HEK293T (cell line): Measurements from ENCODE around the gene ARHGEF10L.

Source experiments
- CTCF ChIA-PET: fragments of 350-600 bp; formaldehyde crosslinking; extraction: SDS; loops from one replicate; lab custom pipeline; 2021; ENCODE audit warnings: antibody characterized with exemption, inconsistent platforms; lab: Yijun Ruan, JAX
- POLR2A ChIA-PET: fragments of 350-600 bp; formaldehyde crosslinking; extraction: SDS; loops from one replicate; lab custom pipeline; 2020; ENCODE audit warnings: antibody characterized with exemption, inconsistent platforms; lab: Yijun Ruan, JAX
- DNase-seq: peaks from one replicate; pipeline ENCODE4 v3.0.0; 2012; ENCODE audit warnings: mixed read lengths; ENCODE audit errors: extremely low spot score
- ARNT ChIP-seq: fragments of 450-650 bp; IDR thresholded peaks from 2 replicates; pipeline ENCODE4 v1.6.1; 2017; ENCODE audit warnings: mild to moderate bottlenecking
- BHLHE40 ChIP-seq: fragments of 450-650 bp; IDR thresholded peaks from 2 replicates; pipeline ENCODE4 v1.6.1; 2016; ENCODE audit warnings: mild to moderate bottlenecking, moderate library complexity, borderline replicate concordance
- CTBP1 ChIP-seq: fragments of 450-650 bp; IDR thresholded peaks from 2 replicates; pipeline ENCODE4 v1.6.1; 2016; ENCODE audit warnings: borderline replicate concordance
- ELF4 ChIP-seq: fragments of 450-650 bp; IDR thresholded peaks from 2 replicates; pipeline ENCODE4 v1.6.1; 2017; ENCODE audit warnings: antibody characterized with exemption
- FOXA1 ChIP-seq: fragments of 450-650 bp; IDR thresholded peaks from 2 replicates; pipeline ENCODE4 v1.6.1; 2016; ENCODE audit warnings: mild to moderate bottlenecking
- FOXK2 ChIP-seq: fragments of 450-650 bp; IDR thresholded peaks from 2 replicates; pipeline ENCODE4 v1.6.1; 2016; ENCODE audit warnings: mild to moderate bottlenecking
- FOXM1 ChIP-seq: fragments of 450-650 bp; IDR thresholded peaks from 2 replicates; pipeline ENCODE4 v1.6.1; 2017; ENCODE audit warnings: mild to moderate bottlenecking, borderline replicate concordance
- HDGF ChIP-seq: fragments of 450-650 bp; IDR thresholded peaks from 2 replicates; pipeline ENCODE4 v1.6.1; 2017; ENCODE audit warnings: antibody characterized with exemption, borderline replicate concordance
- L3MBTL2 ChIP-seq: fragments of 450-650 bp; conservative IDR thresholded peaks from 2 replicates; pipeline ENCODE4 v1.6.1; 2016; ENCODE audit warnings: mild to moderate bottlenecking
- LEF1 ChIP-seq: fragments of 450-650 bp; IDR thresholded peaks from 2 replicates; pipeline ENCODE4 v1.6.1; 2017; ENCODE audit warnings: mild to moderate bottlenecking, borderline replicate concordance
- NFRKB ChIP-seq: fragments of 450-650 bp; IDR thresholded peaks from 2 replicates; pipeline ENCODE4 v1.6.1; 2016; ENCODE audit warnings: mild to moderate bottlenecking, moderate library complexity
- SP1 ChIP-seq: fragments of 450-650 bp; IDR thresholded peaks from 2 replicates; pipeline ENCODE4 v1.6.1; 2017
- SUZ12 ChIP-seq: fragments of 450-650 bp; IDR thresholded peaks from 2 replicates; pipeline ENCODE4 v1.6.1; 2016; ENCODE audit warnings: mild to moderate bottlenecking
- TARDBP ChIP-seq: fragments of 450-650 bp; IDR thresholded peaks from 2 replicates; pipeline ENCODE4 v1.6.1; 2016
- ZNF384 ChIP-seq: fragments of 450-650 bp; IDR thresholded peaks from 2 replicates; pipeline ENCODE4 v1.6.1; 2016
- TF ChIP-seq, protein P1 (sequence below): fragments of 450-650 bp; IDR thresholded peaks from 2 replicates; pipeline ENCODE4 v1.6.1; 2016

The ARHGEF10L gene

DNA sequence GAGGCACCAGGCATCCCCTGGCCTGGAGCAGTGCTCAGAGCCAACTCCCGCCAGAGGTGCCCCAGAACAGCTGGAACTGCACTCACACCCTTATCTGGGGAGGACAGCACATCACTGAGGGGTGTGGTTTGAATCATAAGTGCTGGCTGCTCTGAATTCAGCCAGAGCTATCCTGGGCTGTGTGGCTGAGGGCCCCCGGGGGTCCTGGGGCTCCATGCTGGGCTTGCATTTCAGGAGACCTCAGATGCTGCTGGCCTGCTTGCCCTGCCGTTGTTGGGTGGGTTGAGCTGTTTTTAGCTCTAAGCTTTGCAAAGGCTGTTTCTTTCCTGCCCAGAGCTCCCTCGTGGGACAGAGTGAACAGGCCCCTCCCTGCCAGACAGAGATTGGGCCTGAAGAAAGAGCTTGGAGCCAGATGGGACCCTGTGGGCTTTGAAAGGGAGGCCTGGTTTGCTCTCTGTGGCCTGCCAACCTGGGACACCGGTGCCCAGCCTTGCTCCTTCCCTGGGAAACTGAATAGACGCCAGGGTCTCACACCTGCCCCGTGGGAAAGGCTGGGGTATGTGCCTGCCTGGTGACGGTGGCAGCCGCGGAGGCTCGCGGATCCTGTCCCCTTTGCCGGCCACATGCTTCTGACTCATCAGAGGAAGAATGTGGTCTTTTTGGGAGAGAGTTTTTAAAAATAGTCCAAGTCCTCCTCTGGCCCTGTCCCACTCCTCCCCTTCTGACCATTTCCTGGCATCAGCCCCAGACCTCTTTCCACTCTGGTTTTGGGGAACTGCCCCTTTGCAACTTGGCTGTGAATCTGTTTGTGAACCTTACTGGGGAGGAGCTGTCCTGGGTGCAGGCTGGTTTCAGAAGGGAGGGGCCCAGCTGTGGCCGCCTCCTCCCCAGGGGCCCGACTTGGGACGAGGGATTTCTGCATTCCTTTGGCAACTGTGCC, 30.0 kb downstream of the ARHGEF10L start:
- POLR2A ChIA-PET, result no interaction called here
- TF ChIP-seq SUZ12 (no peak), L3MBTL2 (no peak), NFRKB (no peak), LEF1 (no peak), HDGF (no peak)
- TF ChIP-seq, protein P1, sequence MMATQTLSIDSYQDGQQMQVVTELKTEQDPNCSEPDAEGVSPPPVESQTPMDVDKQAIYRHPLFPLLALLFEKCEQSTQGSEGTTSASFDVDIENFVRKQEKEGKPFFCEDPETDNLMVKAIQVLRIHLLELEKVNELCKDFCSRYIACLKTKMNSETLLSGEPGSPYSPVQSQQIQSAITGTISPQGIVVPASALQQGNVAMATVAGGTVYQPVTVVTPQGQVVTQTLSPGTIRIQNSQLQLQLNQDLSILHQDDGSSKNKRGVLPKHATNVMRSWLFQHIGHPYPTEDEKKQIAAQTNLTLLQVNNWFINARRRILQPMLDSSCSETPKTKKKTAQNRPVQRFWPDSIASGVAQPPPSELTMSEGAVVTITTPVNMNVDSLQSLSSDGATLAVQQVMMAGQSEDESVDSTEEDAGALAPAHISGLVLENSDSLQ, result no peak
- CTCF ChIA-PET, result no interaction called here
- no peak for DNase-seq

GRCh38 chr1:17570228-17570627, 30.7 kb downstream of the ARHGEF10L start:
- ChIA-PET POLR2A (no interaction called here), CTCF (no interaction called here)
- no peak for TF ChIP-seq CTBP1
- TF ChIP-seq ARNT, result no peak
- no peak for TF ChIP-seq FOXK2
- no peak for TF ChIP-seq LEF1
- no peak for DNase-seq

GRCh38 chr1:17572264-17572985, 32.9 kb downstream of the ARHGEF10L start:
- TF ChIP-seq LEF1 (no peak), ELF4 (no peak), L3MBTL2 (no peak), FOXK2 (no peak), TARDBP (no peak), NFRKB (no peak), SUZ12 (no peak), SP1 (no peak), HDGF (no peak), ZNF384 (no peak)
- TF ChIP-seq, protein P1, result no peak
- ChIA-PET CTCF (interaction anchor here (0.6 kb wide), 1 partner anchor 10 kb away, joined by 3 read pairs; no protein-coding TSS in a partner anchor), POLR2A (no interaction called here)
- DNase-seq, result no peak

- no peak for DNase-seq
- ChIA-PET CTCF (interaction anchor here (0.6 to 1.5 kb wide), 3 partner anchors 26 to 88 kb away, joined by 3 read pairs; no protein-coding TSS in a partner anchor), POLR2A (no interaction called here)
- TF ChIP-seq LEF1 (no peak), CTBP1 (no peak), ARNT (no peak), ELF4 (no peak), BHLHE40 (no peak), NFRKB (no peak), SP1 (no peak), TARDBP (no peak), HDGF (no peak), SUZ12 (no peak), FOXM1 (no peak), L3MBTL2 (no peak), ZNF384 (no peak), FOXK2 (no peak), FOXA1 (no peak)
- TF ChIP-seq, protein P1, result no peak
Measured at GRCh38 chr1:17573518-17574041, 34.1 kb downstream of the ARHGEF10L start.

- ChIA-PET CTCF (interaction anchor here (0.7 to 1.7 kb wide), 9 partner anchors 10 to 37 kb away, joined by 3 to 11 read pairs (median 4); no protein-coding TSS in a partner anchor), POLR2A (no interaction called here)
- no peak for TF ChIP-seq ELF4
- TF ChIP-seq ZNF384, result no peak
- TF ChIP-seq TARDBP, result no peak
- TF ChIP-seq ARNT, result no peak
- no peak for TF ChIP-seq L3MBTL2
- no peak for TF ChIP-seq FOXM1
- TF ChIP-seq BHLHE40, result no peak
- TF ChIP-seq FOXK2, result no peak
- TF ChIP-seq, protein P1, result no peak
- DNase-seq, result no peak
Measured at GRCh38 chr1:17574516-17574915, 35.0 kb downstream of the ARHGEF10L start.
